Upper lobe of left lung (tissue), 6 donors: ENCODE results near the gene KIAA0232. TPM values are rescaled to one million over a fixed set of nuclear protein-coding genes. Genes with fewer than 3 reads are reported as not detected.
"Not testable (repeated sequence)": the region's sequence is repeated elsewhere in the genome, so short reads cannot be mapped to it uniquely, and the experiment has no call there.

Experiments used
- ATAC-seq, 2 donors: fragments of 200-7000 bp; cut with Tn5 transposase; one replicate each; pipeline ENCODE4 v1.9.1; 2022; ENCODE audit warnings: mild to moderate bottlenecking in 2 of 2, moderate library complexity in 2 of 2; ENCODE audit not compliant: low FRiP score in 2 of 2
- DNase-seq, 2 donors: peaks; one replicate each; pipeline ENCODE4 v3.0.0-alpha.2; 2019 to 2020
- H3K27ac ChIP-seq, 4 donors: fragments of 200-600 bp; sonication (generic); one replicate each; pipeline ENCODE4 v1.5.1; 2016 to 2019
- H3K27me3 ChIP-seq, 4 donors: fragments of 200-600 bp; sonication (generic); one replicate each; pipeline ENCODE4 v1.5.1; 2017 to 2019
- H3K36me3 ChIP-seq, 4 donors: fragments of 200-600 bp; sonication (generic); one replicate each; pipeline ENCODE4 v1.5.1; 2016 to 2019
- H3K4me1 ChIP-seq, 4 donors: fragments of 200-600 bp; sonication (generic); one replicate each; pipeline ENCODE4 v1.5.1; 2018 to 2019
- H3K4me3 ChIP-seq, 4 donors: fragments of 200-600 bp; sonication (generic); one replicate each; pipeline ENCODE4 v1.5.1; 2017 to 2019; ENCODE audit warnings: mild to moderate bottlenecking in 2 of 4, moderate library complexity in 1 of 4
- H3K9me3 ChIP-seq, 4 donors: fragments of 200-600 bp; sonication (generic); one replicate each; pipeline ENCODE4 v1.5.1; 2018 to 2019
- EP300 ChIP-seq, 4 donors: sonication (generic); formaldehyde crosslinking; IDR thresholded peaks; one replicate each; pipeline ENCODE4 v1.5.1; 2017; ENCODE audit warnings: antibody characterized with exemption in 4 of 4, control low read depth in 2 of 4
- POLR2A ChIP-seq, 4 donors: fragments of 450-650 bp; IDR thresholded peaks; one replicate each; pipeline ENCODE4 v1.5.1; 2016 to 2017; ENCODE audit warnings: antibody characterized with exemption in 4 of 4, mild to moderate bottlenecking in 2 of 4
- POLR2AphosphoS5 ChIP-seq, 2 donors: sonication (generic); formaldehyde crosslinking; IDR thresholded peaks; one replicate each; pipeline ENCODE4 v1.5.1; 2017; ENCODE audit warnings: antibody characterized with exemption in 2 of 2
- WGBS, 2 donors: methylation state at CpG; one replicate each; pipeline ENCODE4 v1.1.5; 2017 to 2018; 5-methylcytosine and 5-hydroxymethylcytosine counted together
- total RNA-seq, 6 donors: library from RNA; depleted of rRNA in 4 of 6; stranded (reverse); fragments of >200 nt in 4 of 6; gene quantifications; one replicate each; pipeline versions ENCODE4 v1.1.0 to v1.2.1, GENCODE V29; 2016 to 2021
- TF ChIP-seq, protein P1 (sequence below), 6 experiments: fragments of 450-650 bp in 4 of 6; fragments of 200-600 bp in 2 of 6; sonication (generic) in 2 of 6; IDR thresholded peaks; one replicate each; pipeline ENCODE4 v1.5.1; 2016 to 2019; ENCODE audit warnings: antibody characterized with exemption in 6 of 6
- donor health status: DM: no; HTN: no; CAD: no; lungs with moderate emphysema.
- donor health status: DM: no; HTN: yes; CAD: no; lungs with severe emphysema.

KIAA0232 gene
- total RNA-seq, 6 donors from 2014 or later: 22.6 to 45.0 (median 24.4) TPM

DNA sequence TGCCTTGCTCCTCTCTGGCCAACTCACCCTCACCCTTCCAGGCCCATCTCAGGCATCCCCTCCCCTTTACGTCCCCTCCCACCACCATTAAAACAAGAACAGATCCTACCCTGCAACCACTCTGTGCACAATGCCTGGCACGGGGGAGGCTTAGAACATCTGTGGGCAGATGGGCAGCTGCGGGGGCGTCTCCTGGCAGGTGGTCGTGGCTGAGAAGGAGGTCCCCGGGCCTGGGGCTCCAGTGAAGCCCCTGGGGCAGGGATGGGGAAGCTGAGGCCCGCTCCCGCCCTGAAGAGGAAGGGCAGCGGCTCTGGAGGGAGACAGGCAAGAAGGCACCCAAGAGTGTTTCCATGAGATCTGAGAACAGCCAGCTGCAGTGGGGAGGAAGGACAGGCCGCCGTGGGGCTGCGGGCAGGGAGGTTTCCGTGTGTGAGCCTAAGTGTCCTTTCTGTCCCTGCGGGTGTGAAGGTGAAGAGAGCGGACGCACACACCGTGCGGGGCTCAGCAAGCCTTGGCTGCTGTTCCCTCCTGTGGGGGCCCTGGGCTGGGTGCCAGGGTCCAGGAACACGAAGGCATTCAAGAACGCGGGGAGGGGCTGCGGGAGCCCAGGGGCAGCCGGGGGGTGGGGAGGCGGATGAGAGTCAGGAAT lies 119.3 kb downstream of the KIAA0232 start:
- Histone ChIP-seq H3K4me1 (no peaks in the 10 kb centered on the region), H3K27me3 (no peaks in the 10 kb centered on the region), H3K27ac (no peak overlapping the region), H3K9me3 (no peaks in the 10 kb centered on the region), H3K36me3 (no peaks in the 10 kb centered on the region), H3K4me3 (no peak overlapping the region)
- TF ChIP-seq EP300 (IDR thresholded peaks at IDR 0.05) (no peak), POLR2AphosphoS5 (IDR thresholded peaks at IDR 0.05) (no peak), POLR2A (IDR thresholded peaks at IDR 0.05) (no peak)
- TF ChIP-seq, protein P1, sequence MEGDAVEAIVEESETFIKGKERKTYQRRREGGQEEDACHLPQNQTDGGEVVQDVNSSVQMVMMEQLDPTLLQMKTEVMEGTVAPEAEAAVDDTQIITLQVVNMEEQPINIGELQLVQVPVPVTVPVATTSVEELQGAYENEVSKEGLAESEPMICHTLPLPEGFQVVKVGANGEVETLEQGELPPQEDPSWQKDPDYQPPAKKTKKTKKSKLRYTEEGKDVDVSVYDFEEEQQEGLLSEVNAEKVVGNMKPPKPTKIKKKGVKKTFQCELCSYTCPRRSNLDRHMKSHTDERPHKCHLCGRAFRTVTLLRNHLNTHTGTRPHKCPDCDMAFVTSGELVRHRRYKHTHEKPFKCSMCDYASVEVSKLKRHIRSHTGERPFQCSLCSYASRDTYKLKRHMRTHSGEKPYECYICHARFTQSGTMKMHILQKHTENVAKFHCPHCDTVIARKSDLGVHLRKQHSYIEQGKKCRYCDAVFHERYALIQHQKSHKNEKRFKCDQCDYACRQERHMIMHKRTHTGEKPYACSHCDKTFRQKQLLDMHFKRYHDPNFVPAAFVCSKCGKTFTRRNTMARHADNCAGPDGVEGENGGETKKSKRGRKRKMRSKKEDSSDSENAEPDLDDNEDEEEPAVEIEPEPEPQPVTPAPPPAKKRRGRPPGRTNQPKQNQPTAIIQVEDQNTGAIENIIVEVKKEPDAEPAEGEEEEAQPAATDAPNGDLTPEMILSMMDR (IDR thresholded peaks at IDR 0.05): no peak
- 59 to 72% methylated on average over 21 to 24 of the region's 24 CpGs for WGBS, 2 donors
- peak in 1 of 2 donors; percentile 10 for ATAC-seq
- DNase-seq: peak in 1 of 2 donors; percentile 54

DNA sequence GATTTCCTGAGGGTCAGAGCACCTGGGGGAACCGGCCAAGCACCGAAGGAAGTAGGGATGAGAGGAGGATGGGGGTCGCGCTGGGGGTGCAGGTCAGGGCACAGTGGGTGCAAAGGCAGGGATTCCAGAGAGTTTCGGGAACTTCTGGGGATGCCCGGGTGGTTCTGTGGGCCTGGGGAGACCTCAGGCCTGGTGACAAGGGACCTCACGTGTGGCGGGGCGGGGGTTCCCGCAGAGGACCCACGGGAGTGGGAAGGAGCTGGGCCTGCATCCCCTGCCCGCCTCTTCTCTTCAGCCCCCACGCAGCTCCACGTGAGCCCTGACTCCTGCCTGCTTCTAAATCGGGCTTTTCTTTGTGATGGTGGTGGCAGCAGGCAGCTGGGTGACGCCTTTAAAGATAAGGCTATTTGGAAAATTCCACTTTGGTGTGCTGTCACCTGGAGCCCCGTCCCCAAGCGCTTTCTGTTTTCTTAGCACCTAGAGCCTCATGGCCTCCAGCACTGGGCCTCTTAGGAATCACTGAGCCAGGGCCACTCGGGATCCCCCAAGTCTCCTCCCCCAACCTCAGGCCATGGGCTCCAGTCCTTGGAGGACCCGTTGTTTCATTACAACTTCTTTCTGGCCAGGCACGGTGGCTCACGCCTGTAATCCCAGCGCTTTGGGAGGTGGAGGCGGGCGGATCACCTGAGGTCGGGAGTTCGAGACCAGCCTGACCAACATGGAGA lies 120.0 kb downstream of the KIAA0232 start:
- no peak overlapping the region for H3K27ac ChIP-seq
- whole genome bisulfite sequencing, 2 donors: 75 to 76% methylated on average over 27 of the region's 27 CpGs
- DNase-seq: no peak

DNA sequence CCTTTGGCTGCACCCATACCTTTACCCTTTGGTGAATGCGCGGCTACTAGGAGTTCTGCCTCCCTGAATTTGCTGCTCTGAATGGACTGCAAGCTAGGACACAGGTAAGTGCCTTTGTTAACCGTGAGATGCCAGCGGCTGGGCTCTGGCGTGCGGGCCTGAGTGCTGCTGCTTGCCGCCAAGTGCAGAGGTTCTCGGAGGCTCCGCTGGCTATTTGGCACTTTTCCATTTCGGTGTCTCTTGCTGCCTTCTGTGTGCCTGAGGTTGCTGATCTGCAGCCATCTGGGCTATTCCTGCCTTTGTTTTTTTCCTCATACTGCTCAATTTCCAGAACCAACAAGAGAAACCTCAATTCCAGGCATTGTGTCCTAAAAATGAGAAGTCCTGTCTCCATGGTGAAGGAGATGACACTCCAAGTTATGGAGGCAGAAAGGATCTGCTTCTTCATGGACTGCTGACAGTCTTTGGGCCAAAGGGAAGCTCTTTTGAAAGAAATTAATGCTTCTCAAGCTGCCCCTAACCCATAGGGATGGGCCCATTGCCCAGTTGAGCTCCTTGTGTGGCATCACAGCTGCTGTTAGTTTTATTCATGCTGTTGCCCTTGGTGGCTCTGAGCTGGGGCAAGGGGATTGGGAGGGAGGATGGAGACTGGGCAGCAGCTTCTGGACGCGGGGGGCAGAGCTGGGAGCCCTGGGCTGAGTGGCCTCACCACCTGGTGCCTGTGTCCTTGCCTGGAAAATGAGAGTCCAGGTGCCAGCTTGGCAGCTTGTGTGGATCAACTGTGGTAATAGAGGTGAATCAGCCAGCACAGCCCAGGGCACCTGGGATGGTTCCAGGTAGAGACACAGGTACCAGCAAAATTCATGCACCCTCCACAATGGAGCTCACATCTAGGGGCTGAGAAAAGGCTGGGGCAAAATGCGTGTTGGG lies 123.3 kb downstream of the KIAA0232 start:
- no peak overlapping the region for H3K27ac ChIP-seq
- ATAC-seq (no peak), DNase-seq (no peak)
- 92 to 94% methylated on average over 9 to 13 of the region's 13 CpGs for WGBS, 2 donors
- H3K36me3 ChIP-seq: no peaks in the 10 kb centered on the region
- H3K9me3 ChIP-seq: no peaks in the 10 kb centered on the region
- H3K27me3 ChIP-seq: no peaks in the 10 kb centered on the region
- TF ChIP-seq, protein P1 (IDR thresholded peaks at IDR 0.05): no peak
- TF ChIP-seq EP300 (IDR thresholded peaks at IDR 0.05): no peak
- no peak for TF ChIP-seq POLR2A (IDR thresholded peaks at IDR 0.05)
- TF ChIP-seq POLR2AphosphoS5 (IDR thresholded peaks at IDR 0.05): no peak
- H3K4me1 ChIP-seq: peaks cover 11 to 24% (median 18%) of the 10 kb centered on the region in 4 donors
- no peak overlapping the region for H3K4me3 ChIP-seq

More for the DNA sequence above, 120.0 kb downstream of the KIAA0232 start:
- TF ChIP-seq EP300 (IDR thresholded peaks at IDR 0.05) (no peak), POLR2A (IDR thresholded peaks at IDR 0.05) (no peak), POLR2AphosphoS5 (IDR thresholded peaks at IDR 0.05) (no peak)
- TF ChIP-seq, protein P1 (IDR thresholded peaks at IDR 0.05): no peak
- Histone ChIP-seq H3K9me3 (no peaks in the 10 kb centered on the region), H3K4me3 (no peak overlapping the region), H3K36me3 (no peaks in the 10 kb centered on the region), H3K27me3 (no peaks in the 10 kb centered on the region), H3K4me1 (peaks cover 0 to 2% (median 0%) of the 10 kb centered on the region in 4 donors)
- ATAC-seq: peak in 1 of 2 donors; percentile 21

DNA sequence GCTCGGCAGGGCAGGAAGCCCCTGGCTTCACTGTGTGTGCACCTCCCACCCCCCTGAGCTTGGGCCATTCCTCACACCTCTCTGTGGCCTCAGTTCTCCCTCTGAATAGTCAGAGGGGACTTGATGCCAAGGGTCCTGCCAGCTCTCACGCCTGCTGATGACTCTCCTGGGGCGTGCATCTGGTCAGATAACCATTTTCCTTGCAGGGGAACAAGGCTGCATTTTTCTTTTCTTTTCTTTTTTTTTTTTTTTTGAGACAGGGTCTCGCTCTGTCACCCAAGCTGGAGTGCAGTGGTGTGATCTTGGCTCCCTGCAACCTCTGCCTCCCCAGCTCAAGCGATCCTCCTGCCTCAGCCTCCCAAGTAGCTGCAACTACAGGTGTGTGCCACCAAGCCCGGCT lies 124.0 kb downstream of the KIAA0232 start:
- ATAC-seq, H3K4me3 ChIP-seq, H3K36me3 ChIP-seq, H3K9me3 ChIP-seq, DNase-seq, H3K27me3 ChIP-seq, H3K27ac ChIP-seq: not testable (repeated sequence)
- peaks cover 16 to 31% (median 19%) of the 10 kb centered on the region in 4 donors for H3K4me1 ChIP-seq
- WGBS, 2 donors: 90 to 94% methylated on average over 4 to 5 of the region's 6 CpGs
